Body of pancreas (tissue), 4 donors: ENCODE results near the gene GPR141. TPM values are rescaled to one million over a fixed set of nuclear protein-coding genes. Genes with fewer than 3 reads are reported as not detected.

Experiments used
- ATAC-seq: fragments of 150-250 bp; one replicate; pipeline ENCODE4 v1.9.1; 2016
- DNase-seq, 4 donors: peaks; one replicate each; pipeline ENCODE4 v3.0.0-alpha.2; 2019
- H3K27ac ChIP-seq, 4 donors: fragments of 200-600 bp; sonication (generic); 1 replicate in 3 of 4; 2 replicates in 1 of 4; pipeline versions ENCODE4 v1.5.1 to v1.6.1; 2016 to 2019; ENCODE audit warnings: mild to moderate bottlenecking in 1 of 4, mixed read lengths in 1 of 4, moderate library complexity in 1 of 4
- H3K27me3 ChIP-seq, 2 donors: fragments of 200-600 bp; sonication (generic); one replicate each; pipeline ENCODE4 v1.6.0; 2016; ENCODE audit warnings: mild to moderate bottlenecking in 1 of 2
- H3K36me3 ChIP-seq, 2 donors: fragments of 200-600 bp; sonication (generic); replicated peaks in 1 of 2; 2 replicates each; pipeline ENCODE4 v1.5.1; 2016; ENCODE audit warnings: low read depth in 2 of 2; ENCODE audit not compliant: insufficient read depth in 1 of 2
- H3K4me1 ChIP-seq: fragments of 200-600 bp; sonication (generic); one replicate; pipeline ENCODE4 v1.6.0; 2016
- H3K4me3 ChIP-seq, 2 donors: fragments of 200-600 bp; sonication (generic); 1 replicate in 1 of 2; 2 replicates in 1 of 2; pipeline ENCODE4 v1.5.1; 2016 to 2019
- H3K9me3 ChIP-seq, 3 donors: fragments of 200-600 bp; sonication (generic); 1 replicate in 2 of 3; 2 replicates in 1 of 3; pipeline ENCODE4 v1.5.1; 2016
- POLR2A ChIP-seq, 3 donors: fragments of 450-650 bp; IDR thresholded peaks; one replicate each; pipeline ENCODE4 v1.6.1; 2016; ENCODE audit warnings: antibody characterized with exemption in 3 of 3, mild to moderate bottlenecking in 2 of 3
- whole genome bisulfite sequencing, 2 donors: methylation state at CpG; one replicate each; pipeline ENCODE4 v1.1.5; 2017; 5-methylcytosine and 5-hydroxymethylcytosine counted together
- intact Hi-C: fragments of 100-400 bp; cut with DNase I; formaldehyde crosslinking; loops from one replicate; pipeline ENCODE4 v1.15.1; 2023
- total RNA-seq, 2 donors: library from RNA; depleted of rRNA; stranded (reverse); fragments of >200 nt; gene quantifications; one replicate each; pipeline ENCODE4 v1.1.0, GENCODE V29; 2016
- TF ChIP-seq, protein P1 (sequence below), 7 experiments: fragments of 450-650 bp in 4 of 7; fragments of 200-600 bp in 3 of 7; sonication (generic) in 3 of 7; IDR thresholded peaks; one replicate each; pipeline ENCODE4 v1.5.1; 2016 to 2019; ENCODE audit warnings: antibody characterized with exemption in 7 of 7

GPR141 gene
- total RNA-seq, 2 donors from 2014 or later, result 6.3 TPM; not detected in 1

DNA sequence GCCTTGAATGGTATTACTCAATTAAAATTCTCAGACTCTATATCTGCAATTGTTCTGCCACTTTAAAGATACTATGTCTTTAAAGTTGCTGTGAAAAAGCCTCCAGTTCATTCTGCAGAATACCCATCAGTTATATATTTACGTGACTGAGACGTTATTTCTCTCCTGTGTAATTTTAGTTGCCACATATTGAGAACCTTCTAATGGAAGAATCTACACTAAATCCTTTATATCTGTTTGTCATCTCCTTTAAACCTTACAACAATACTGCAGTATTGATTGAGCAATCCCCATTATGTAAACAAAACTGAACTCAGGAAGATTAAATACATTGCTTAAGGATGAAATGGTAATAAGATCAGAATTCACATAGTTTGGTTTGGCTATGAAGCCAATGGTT lies 30.0 kb downstream of the GPR141 start:
- no peak for ATAC-seq
- Histone ChIP-seq H3K27ac (no peak overlapping the region), H3K9me3 (no peaks in the 10 kb centered on the region), H3K36me3 (no peaks in the 10 kb centered on the region), H3K27me3 (no peaks in the 10 kb centered on the region), H3K4me1 (no peaks in the 10 kb centered on the region), H3K4me3 (no peak overlapping the region)
- TF ChIP-seq POLR2A (IDR thresholded peaks at IDR 0.05), result no peak
- TF ChIP-seq, protein P1, sequence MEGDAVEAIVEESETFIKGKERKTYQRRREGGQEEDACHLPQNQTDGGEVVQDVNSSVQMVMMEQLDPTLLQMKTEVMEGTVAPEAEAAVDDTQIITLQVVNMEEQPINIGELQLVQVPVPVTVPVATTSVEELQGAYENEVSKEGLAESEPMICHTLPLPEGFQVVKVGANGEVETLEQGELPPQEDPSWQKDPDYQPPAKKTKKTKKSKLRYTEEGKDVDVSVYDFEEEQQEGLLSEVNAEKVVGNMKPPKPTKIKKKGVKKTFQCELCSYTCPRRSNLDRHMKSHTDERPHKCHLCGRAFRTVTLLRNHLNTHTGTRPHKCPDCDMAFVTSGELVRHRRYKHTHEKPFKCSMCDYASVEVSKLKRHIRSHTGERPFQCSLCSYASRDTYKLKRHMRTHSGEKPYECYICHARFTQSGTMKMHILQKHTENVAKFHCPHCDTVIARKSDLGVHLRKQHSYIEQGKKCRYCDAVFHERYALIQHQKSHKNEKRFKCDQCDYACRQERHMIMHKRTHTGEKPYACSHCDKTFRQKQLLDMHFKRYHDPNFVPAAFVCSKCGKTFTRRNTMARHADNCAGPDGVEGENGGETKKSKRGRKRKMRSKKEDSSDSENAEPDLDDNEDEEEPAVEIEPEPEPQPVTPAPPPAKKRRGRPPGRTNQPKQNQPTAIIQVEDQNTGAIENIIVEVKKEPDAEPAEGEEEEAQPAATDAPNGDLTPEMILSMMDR (IDR thresholded peaks at IDR 0.05), result no peak
- no peak for DNase-seq
- intact Hi-C loops, result no loop called here
- 33 to 34% methylated on average over 2 of the region's 2 CpGs for WGBS, 2 donors

DNA sequence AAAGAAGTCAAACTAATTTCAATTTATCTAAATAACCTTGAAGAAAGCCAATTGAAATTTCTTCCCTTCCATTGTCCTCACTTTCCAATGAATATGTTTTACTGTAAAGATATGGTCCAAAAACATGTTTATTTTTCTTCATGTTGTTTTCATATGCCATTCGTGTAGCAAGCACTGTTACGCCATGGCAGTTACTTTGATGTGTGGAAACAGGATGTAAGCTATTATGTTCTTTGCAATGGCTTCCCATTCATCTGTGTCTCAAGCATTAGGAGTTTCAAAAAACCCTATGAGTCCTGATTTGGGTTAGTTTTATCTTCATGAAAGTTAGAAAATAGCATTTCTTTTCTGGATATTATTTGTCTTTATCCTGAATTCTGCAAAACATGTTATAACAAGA lies 31.0 kb downstream of the GPR141 start:
- Histone ChIP-seq H3K4me3 (no peak overlapping the region), H3K27ac (no peak overlapping the region), H3K4me1 (no peaks in the 10 kb centered on the region), H3K9me3 (no peaks in the 10 kb centered on the region), H3K27me3 (no peaks in the 10 kb centered on the region), H3K36me3 (no peaks in the 10 kb centered on the region)
- ATAC-seq, result no peak
- DNase-seq, result no peak
- 57 to 76% methylated on average over 2 of the region's 2 CpGs for WGBS, 2 donors
- intact Hi-C loops, result no loop called here
- TF ChIP-seq POLR2A (IDR thresholded peaks at IDR 0.05), result no peak
- TF ChIP-seq, protein P1 (IDR thresholded peaks at IDR 0.05), result no peak

DNA sequence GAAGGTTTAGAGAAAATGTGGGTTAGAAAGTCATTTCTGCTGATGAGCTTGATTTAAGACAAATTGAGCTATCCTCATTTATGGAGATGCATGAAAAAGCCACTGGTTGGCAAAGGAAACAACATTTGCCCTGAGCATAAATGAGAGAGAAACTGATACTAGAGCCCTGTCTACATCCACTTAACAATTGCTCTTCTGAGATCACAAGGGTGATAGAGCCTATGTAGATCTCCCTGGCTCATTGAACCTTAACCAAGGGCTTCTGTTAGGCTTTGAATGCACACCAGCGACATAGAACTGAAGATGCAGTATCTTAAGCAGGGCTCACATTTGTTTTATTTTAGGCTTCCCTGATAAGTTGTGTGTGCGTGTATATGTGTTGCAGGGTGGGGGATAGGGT lies 35.0 kb downstream of the GPR141 start:
- Histone ChIP-seq H3K4me1 (no peaks in the 10 kb centered on the region), H3K36me3 (no peaks in the 10 kb centered on the region), H3K9me3 (no peaks in the 10 kb centered on the region), H3K4me3 (no peak overlapping the region), H3K27me3 (no peaks in the 10 kb centered on the region), H3K27ac (no peak overlapping the region)
- ATAC-seq (no peak), DNase-seq (no peak)
- 76 to 83% methylated on average over 2 of the region's 2 CpGs for WGBS, 2 donors
- no peak for TF ChIP-seq POLR2A (IDR thresholded peaks at IDR 0.05)
- TF ChIP-seq, protein P1 (IDR thresholded peaks at IDR 0.05), result no peak
- intact Hi-C loops, result no loop called here

GRCh38 chr7:37719077-37719476 lies 35.5 kb downstream of the GPR141 start:
- Histone ChIP-seq H3K4me3 (no peak overlapping the region), H3K36me3 (no peaks in the 10 kb centered on the region), H3K4me1 (no peaks in the 10 kb centered on the region), H3K9me3 (no peaks in the 10 kb centered on the region), H3K27ac (no peak overlapping the region), H3K27me3 (no peaks in the 10 kb centered on the region)
- ATAC-seq, result no peak
- 14 to 55% methylated on average over 1 of the region's 1 CpG for WGBS, 2 donors
- TF ChIP-seq, protein P1 (IDR thresholded peaks at IDR 0.05), result no peak
- TF ChIP-seq POLR2A (IDR thresholded peaks at IDR 0.05), result no peak
- intact Hi-C loops, result no loop called here
- DNase-seq, result no peak

DNA sequence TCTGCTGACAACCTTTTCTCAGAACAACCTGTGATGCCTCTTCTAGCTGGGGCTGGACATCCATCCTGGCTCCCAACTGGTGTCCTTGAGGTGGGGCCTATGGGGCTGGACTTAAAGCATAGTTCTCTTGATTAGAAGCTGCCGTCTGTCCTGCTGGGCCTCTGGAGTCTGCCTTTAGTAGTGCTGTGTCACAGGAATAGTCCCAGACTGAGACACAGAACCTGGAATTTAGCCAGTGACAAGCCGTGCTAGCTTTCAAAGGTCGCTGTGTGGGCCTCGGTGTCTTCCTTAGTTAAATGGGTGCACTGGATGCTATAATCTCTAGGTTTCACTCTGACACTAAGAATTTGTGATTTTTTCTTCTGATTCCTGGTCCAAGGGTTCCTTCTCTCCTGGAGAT lies 41.2 kb downstream of the GPR141 start:
- no peaks in the 10 kb centered on the region for H3K27me3 ChIP-seq
- ATAC-seq (no peak), DNase-seq (no peak)
- H3K27ac ChIP-seq, result no peak overlapping the region
- no peak for TF ChIP-seq POLR2A (IDR thresholded peaks at IDR 0.05)
- TF ChIP-seq, protein P1 (IDR thresholded peaks at IDR 0.05), result no peak
- 73 to 76% methylated on average over 4 of the region's 4 CpGs for WGBS, 2 donors
- no peak overlapping the region for H3K4me3 ChIP-seq
- H3K4me1 ChIP-seq, result no peaks in the 10 kb centered on the region
- H3K36me3 ChIP-seq, result no peaks in the 10 kb centered on the region
- intact Hi-C loops, result no loop called here
- no peaks in the 10 kb centered on the region for H3K9me3 ChIP-seq
